Nephron (organoid): ENCODE measurements around the gene MMADHC.
A peak's percentile ranks its signal among the peaks of the same experiment; 100 is the strongest.

ENCODE experiments used
- H3K27ac Mint-ChIP-seq, 3 experiments: 2 replicates each; pipeline ENCODE4 v1.8.0; 2020; ENCODE audit warnings: mixed read lengths in 3 of 3, mild to moderate bottlenecking in 2 of 3, moderate library complexity in 1 of 3
- H3K27me3 Mint-ChIP-seq: 2 replicates; pipeline ENCODE4 v1.8.0; 2021; ENCODE audit warnings: low read depth, mild to moderate bottlenecking, moderate library complexity, mixed read lengths
- H3K36me3 Mint-ChIP-seq: 2 replicates; pipeline ENCODE4 v1.8.0; 2020; ENCODE audit warnings: low read depth, mixed read lengths
- H3K4me1 Mint-ChIP-seq: 2 replicates; pipeline ENCODE4 v1.8.0; 2020; ENCODE audit warnings: mixed read lengths
- H3K4me3 Mint-ChIP-seq, 3 experiments: 2 replicates each; pipeline ENCODE4 v1.8.0; 2020; ENCODE audit warnings: mild to moderate bottlenecking in 3 of 3, mixed read lengths in 3 of 3, moderate library complexity in 2 of 3
- H3K9me3 Mint-ChIP-seq: 2 replicates; pipeline ENCODE4 v1.8.0; 2020; ENCODE audit warnings: mixed read lengths
- CTCF ChIP-seq, 3 experiments: fragments of 200-600 bp; sonication (generic); IDR thresholded peaks; one replicate each; pipeline ENCODE4 v1.5.0; 2021; ENCODE audit warnings: antibody characterized with exemption in 3 of 3; ENCODE audit not compliant: unreplicated experiment in 3 of 3

Gene MMADHC

GRCh38 chr2:149540138-149540537, 47.4 kb downstream of the MMADHC start:
- H3K36me3 Mint-ChIP-seq = no peaks in the 10 kb centered on the region
- H3K4me3 Mint-ChIP-seq = no peak overlapping the region

GRCh38 chr2:149538138-149538833, 49.3 kb downstream of the MMADHC start:
- no peaks in the 10 kb centered on the region for H3K9me3 Mint-ChIP-seq
- H3K27me3 Mint-ChIP-seq = no peaks in the 10 kb centered on the region
- H3K4me3 Mint-ChIP-seq = no peak overlapping the region
- no peak for TF ChIP-seq CTCF (IDR thresholded peaks at IDR 0.05; ENCODE audit: unreplicated experiment in 3 of 3)
- H3K4me1 Mint-ChIP-seq = peaks cover 18% of the 10 kb centered on the region
- H3K36me3 Mint-ChIP-seq = no peaks in the 10 kb centered on the region
- no peak overlapping the region for H3K27ac Mint-ChIP-seq

More at GRCh38 chr2:149540138-149540537, 47.4 kb downstream of the MMADHC start:
- Mint-ChIP-seq H3K9me3 (peaks cover 8% of the 10 kb centered on the region), H3K27ac (no peak overlapping the region), H3K4me1 (peaks cover 18% of the 10 kb centered on the region), H3K27me3 (peaks cover 4% of the 10 kb centered on the region)
- TF ChIP-seq CTCF (IDR thresholded peaks at IDR 0.05; ENCODE audit: unreplicated experiment in 3 of 3) = no peak

GRCh38 chr2:149537092-149537726, 50.4 kb downstream of the MMADHC start:
- Mint-ChIP-seq H3K9me3 (no peaks in the 10 kb centered on the region), H3K27me3 (no peaks in the 10 kb centered on the region), H3K4me1 (peaks cover 18% of the 10 kb centered on the region), H3K4me3 (no peak overlapping the region), H3K27ac (peak overlapping the region in 2 of 3 experiments; percentile 29 to 85), H3K36me3 (no peaks in the 10 kb centered on the region)
- TF ChIP-seq CTCF (IDR thresholded peaks at IDR 0.05; ENCODE audit: unreplicated experiment in 3 of 3) = no peak

DNA sequence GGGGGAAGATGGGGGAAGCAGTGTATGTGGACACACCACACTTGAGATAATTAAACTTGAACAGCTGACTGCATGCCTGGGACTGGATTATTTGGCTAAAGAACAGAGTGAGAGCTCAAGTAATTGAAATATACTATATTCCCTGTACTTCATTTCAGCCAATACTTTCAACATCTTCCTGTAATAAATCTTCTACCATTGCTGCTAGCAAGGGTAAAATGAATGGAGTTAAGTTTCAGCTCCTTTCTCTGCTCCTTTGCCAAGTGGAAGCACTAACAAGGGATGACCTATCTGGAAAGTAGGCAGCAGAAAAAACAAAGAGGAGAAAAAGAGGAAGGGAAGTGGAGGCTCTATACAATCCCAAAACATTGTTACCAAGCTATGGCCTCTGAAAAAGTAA, 50.9 kb downstream of the MMADHC start:
- H3K4me3 Mint-ChIP-seq = no peak overlapping the region
- no peaks in the 10 kb centered on the region for H3K36me3 Mint-ChIP-seq
- H3K9me3 Mint-ChIP-seq = no peaks in the 10 kb centered on the region
- TF ChIP-seq CTCF (IDR thresholded peaks at IDR 0.05; ENCODE audit: unreplicated experiment in 3 of 3) = no peak
- H3K27me3 Mint-ChIP-seq = no peaks in the 10 kb centered on the region
- H3K4me1 Mint-ChIP-seq = peaks cover 18% of the 10 kb centered on the region
- peak overlapping the region; percentile 29 to 95 (median 85) for H3K27ac Mint-ChIP-seq

DNA sequence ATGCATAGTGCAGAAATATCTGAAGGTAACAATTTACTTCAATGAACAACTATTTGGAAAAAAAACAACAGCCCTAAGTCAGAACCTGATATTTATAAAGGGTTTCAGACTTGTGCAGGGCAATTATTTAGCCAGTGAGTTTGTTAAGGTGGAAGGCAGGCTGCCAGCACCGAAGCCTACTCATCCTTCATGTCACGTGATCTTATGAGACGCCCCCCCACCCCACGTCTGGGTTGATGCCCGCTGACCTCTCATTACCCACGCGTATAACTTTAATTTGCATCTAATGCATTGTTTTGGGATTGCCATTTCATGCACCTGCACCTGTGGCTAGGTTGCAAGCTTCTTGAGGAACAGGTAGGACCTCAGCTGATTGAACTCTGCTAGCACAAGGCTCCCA, 52.9 kb downstream of the MMADHC start:
- no peak overlapping the region for H3K27ac Mint-ChIP-seq
- no peak overlapping the region for H3K4me3 Mint-ChIP-seq
- H3K4me1 Mint-ChIP-seq = peaks cover 18% of the 10 kb centered on the region
- H3K9me3 Mint-ChIP-seq = peaks cover 2% of the 10 kb centered on the region
- no peaks in the 10 kb centered on the region for H3K27me3 Mint-ChIP-seq
- no peaks in the 10 kb centered on the region for H3K36me3 Mint-ChIP-seq
- TF ChIP-seq CTCF (IDR thresholded peaks at IDR 0.05; ENCODE audit: unreplicated experiment in 3 of 3) = no peak

GRCh38 chr2:149528983-149529382, 58.6 kb downstream of the MMADHC start:
- H3K36me3 Mint-ChIP-seq = no peaks in the 10 kb centered on the region
- H3K27me3 Mint-ChIP-seq = no peaks in the 10 kb centered on the region
- H3K4me3 Mint-ChIP-seq = no peak overlapping the region
- TF ChIP-seq CTCF (IDR thresholded peaks at IDR 0.05; ENCODE audit: unreplicated experiment in 3 of 3) = no peak
- peak overlapping the region in 1 of 3 experiments; percentile 51 for H3K27ac Mint-ChIP-seq
- peaks cover 5% of the 10 kb centered on the region for H3K4me1 Mint-ChIP-seq
- H3K9me3 Mint-ChIP-seq = peaks cover 8% of the 10 kb centered on the region
